ENCODE data around the gene FBLN2. TPM values are rescaled to one million over a fixed set of nuclear protein-coding genes. Genes with fewer than 3 reads are reported as not detected.

The FBLN2 gene
- total RNA-seq, 4 donors from 2014 or later, result 130 to 244 (median 136) TPM

GRCh38 chr3:13605555-13605954 lies 56.6 kb downstream of the FBLN2 start:
- 88% methylated on average over 4 of the region's 6 CpGs for WGBS
- intact Hi-C loops (cut with DNase I), result no loop called here
- Histone ChIP-seq H3K4me1 (no peaks in the 10 kb centered on the region), H3K4me3 (no peak overlapping the region), H3K9me3 (peaks cover 0 to 4% (median 0%) of the 10 kb centered on the region in 4 donors), H3K27me3 (no peaks in the 10 kb centered on the region), H3K36me3 (peaks cover 0 to 8% (median 2%) of the 10 kb centered on the region in 4 donors), H3K27ac (replicated peaks in 1 of 4) (no peak overlapping the region)
- DNase-seq (ENCODE audit: extremely low spot score), result no peak
- TF ChIP-seq POLR2A (IDR thresholded peaks at IDR 0.05; ENCODE audit: low read depth), result no peak
- TF ChIP-seq POLR2AphosphoS5 (IDR thresholded peaks at IDR 0.05), result no peak
- TF ChIP-seq EP300 (IDR thresholded peaks at IDR 0.05), result no peak
- TF ChIP-seq CTCF (IDR thresholded peaks at IDR 0.05), result no peak

- Histone ChIP-seq H3K36me3 (peaks cover 0 to 8% (median 2%) of the 10 kb centered on the region in 4 donors), H3K4me3 (no peak overlapping the region), H3K27me3 (no peaks in the 10 kb centered on the region), H3K27ac (replicated peaks in 1 of 4) (no peak overlapping the region), H3K4me1 (no peaks in the 10 kb centered on the region), H3K9me3 (no peaks in the 10 kb centered on the region)
- no peak for DNase-seq (ENCODE audit: extremely low spot score)
- TF ChIP-seq CTCF (IDR thresholded peaks at IDR 0.05) (no peak), POLR2A (IDR thresholded peaks at IDR 0.05; ENCODE audit: low read depth) (no peak), EP300 (IDR thresholded peaks at IDR 0.05) (no peak), POLR2AphosphoS5 (IDR thresholded peaks at IDR 0.05) (no peak)
- 86% methylated on average over 12 of the region's 14 CpGs for WGBS
- intact Hi-C loops (cut with DNase I), result no loop called here
Measured at GRCh38 chr3:13607821-13608597, 59.1 kb downstream of the FBLN2 start.

- H3K4me3 ChIP-seq, result no peak overlapping the region
- DNase-seq (ENCODE audit: extremely low spot score), result no peak
- 85% methylated on average over 15 of the region's 20 CpGs for WGBS
- H3K9me3 ChIP-seq, result no peaks in the 10 kb centered on the region
- H3K27me3 ChIP-seq, result no peaks in the 10 kb centered on the region
- H3K27ac ChIP-seq (replicated peaks in 1 of 4), result no peak overlapping the region
- no peak for TF ChIP-seq POLR2A (IDR thresholded peaks at IDR 0.05; ENCODE audit: low read depth)
- TF ChIP-seq POLR2AphosphoS5 (IDR thresholded peaks at IDR 0.05), result no peak
- no peak for TF ChIP-seq CTCF (IDR thresholded peaks at IDR 0.05)
- TF ChIP-seq EP300 (IDR thresholded peaks at IDR 0.05), result no peak
- H3K4me1 ChIP-seq, result no peaks in the 10 kb centered on the region
- H3K36me3 ChIP-seq, result peaks cover 0 to 11% (median 2%) of the 10 kb centered on the region in 4 donors
- intact Hi-C loops (cut with DNase I), result no loop called here
Measured at GRCh38 chr3:13608969-13609725, 60.2 kb downstream of the FBLN2 start.

- 90% methylated on average over 5 of the region's 7 CpGs for WGBS
- intact Hi-C loops (cut with DNase I), result no loop called here
- Histone ChIP-seq H3K27ac (replicated peaks in 1 of 4) (no peak overlapping the region), H3K4me3 (no peak overlapping the region), H3K4me1 (no peaks in the 10 kb centered on the region), H3K27me3 (no peaks in the 10 kb centered on the region), H3K36me3 (peaks cover 0 to 20% (median 2%) of the 10 kb centered on the region in 4 donors), H3K9me3 (no peaks in the 10 kb centered on the region)
- TF ChIP-seq EP300 (IDR thresholded peaks at IDR 0.05), result no peak
- TF ChIP-seq POLR2AphosphoS5 (IDR thresholded peaks at IDR 0.05), result no peak
- TF ChIP-seq CTCF (IDR thresholded peaks at IDR 0.05), result no peak
- no peak for TF ChIP-seq POLR2A (IDR thresholded peaks at IDR 0.05; ENCODE audit: low read depth)
- DNase-seq (ENCODE audit: extremely low spot score), result no peak
Measured at GRCh38 chr3:13610006-13610570, 61.2 kb downstream of the FBLN2 start.

Measured in esophagus muscularis mucosa (tissue), 4 donors.